ENCODE measurements around the gene SLC30A5. TPM values are rescaled to one million over a fixed set of nuclear protein-coding genes. Genes with fewer than 3 reads are reported as not detected.

SLC30A5 gene
- total and polyA plus RNA-seq, 10 of the 15 experiments (the other 5 are each of a cell fraction or from before 2014, with no cell fraction given), result 14.7 to 67.9 (median 38.4) TPM

- H3K27ac ChIP-seq (ENCODE audit: control insufficient read depth, insufficient read depth), result no peak overlapping the region
- peak overlapping the region; percentile 35; the same call in 1 of the 2 replicates for H3K4me2 ChIP-seq (ENCODE audit: control insufficient read depth, insufficient read depth)
- ChIA-PET CTCF (no interaction called here), SMC1A (ENCODE audit: uncharacterized antibody, unreplicated experiment) (interaction anchor here (1.0 kb wide), 1 partner anchor 64 kb away, joined by 3 read pairs; no protein-coding TSS in a partner anchor), RAD21 (ENCODE audit: unreplicated experiment) (no interaction called here), POLR2A (interaction anchor here (0.7 to 1.0 kb wide), 2 partner anchors 18 to 82 kb away, joined by 3 to 4 read pairs; no protein-coding TSS in a partner anchor)
- no TSS peak for BruUV-seq (replicated peaks)
- no peak for DNase-seq (ENCODE audit: low read depth, low spot score)
- intact Hi-C loops (cut with micrococcal nuclease; ENCODE audit: unreplicated experiment), result no loop called here
- no peak overlapping the region for H3K9ac ChIP-seq (ENCODE audit: control insufficient read depth, insufficient read depth, low read length)
- H3K9me3 ChIP-seq (replicated peaks; ENCODE audit: control insufficient read depth, insufficient read depth, low read length), result no peaks in the 10 kb centered on the region
- no peaks in the 10 kb centered on the region for H3K27me3 ChIP-seq (replicated peaks in 1 of 2; ENCODE audit: control insufficient read depth in 2 of 2, insufficient read depth in 2 of 2, low read length in 1 of 2)
- no peak overlapping the region for H2AFZ ChIP-seq (ENCODE audit: control insufficient read depth, low read depth, low read length)
- peaks cover 4 to 21% of the 10 kb centered on the region in 2 experiments; a peak in 3 of 4 replicates for H3K36me3 ChIP-seq (ENCODE audit: control insufficient read depth in 2 of 2, insufficient read depth in 2 of 2, low read length in 1 of 2)
- TF ChIP-seq ZBTB4 (CRISPR knock-in tag; IDR thresholded peaks at IDR 0.05) (no peak), KDM1A (IDR thresholded peaks at IDR 0.05; ENCODE audit: borderline replicate concordance) (no peak), FOXK2 (IDR thresholded peaks at IDR 0.05) (no peak), CREM (IDR thresholded peaks at IDR 0.05; ENCODE audit: low read depth) (no peak), EED (IDR thresholded peaks at IDR 0.05; ENCODE audit: low read depth) (no peak), NFYB (IDR thresholded peaks at IDR 0.05; ENCODE audit: insufficient read depth, low read depth, low read length) (no peak), USF2 (IDR thresholded peaks at IDR 0.05; ENCODE audit: borderline replicate concordance, low read depth, low read length) (no peak), TCF12 (IDR thresholded peaks at IDR 0.05; ENCODE audit: low read depth, low read length) (no peak), ASH2L (IDR thresholded peaks at IDR 0.05; ENCODE audit: borderline replicate concordance, low read depth) (no peak)
- H3K79me2 ChIP-seq (ENCODE audit: control insufficient read depth, insufficient read depth, low read length), result peaks cover 28% of the 10 kb centered on the region
- no peak for ATAC-seq
- no peak for FAIRE-seq
- WGBS (ENCODE audit: insufficient coverage, insufficient replicate concordance, low lambda C conversion rate, missing lambda C conversion rate), result 91% methylated on average over 3 of the region's 3 CpGs
- no peak overlapping the region for H3K4me3 ChIP-seq
- H4K20me1 ChIP-seq (ENCODE audit: control insufficient read depth, insufficient read depth), result no peaks in the 10 kb centered on the region
- H3K4me1 ChIP-seq (ENCODE audit: control insufficient read depth, insufficient read depth, low read length), result no peaks in the 10 kb centered on the region
- in situ Hi-C loops (cut with MboI), result no loop called here
Measured at GRCh38 chr5:69170969-69171368, 77.2 kb downstream of the SLC30A5 start.

Small RNA genes within 50 kb of the gene (small RNA-seq; reads per million reads assigned to genes)
- gene SNORA50D, result not detected
- not detected for gene SUMO2P4

Other genes with a start within 250 kb of the SLC30A5 start
- 159 and 169 TPM in 2 replicates for gene CCNB1, start 73.1 kb downstream of the SLC30A5 start, total RNA-seq (2014; rRNA removed)
- 162 and 169 TPM in 2 replicates for gene CCNB1, start 73.1 kb downstream of the SLC30A5 start, total RNA-seq (2014; rRNA removed; fragmentation: Illumina TruSeq; extraction: Trizol)
- gene CCNB1, start 73.1 kb downstream of the SLC30A5 start, total RNA-seq (2021), result 148 and 160 TPM in 2 replicates
- 227 and 259 TPM in 2 replicates for gene CCNB1, start 73.1 kb downstream of the SLC30A5 start, polyA plus RNA-seq (2011; rRNA removed)
- 174 and 193 TPM in 2 replicates for gene CCNB1, start 73.1 kb downstream of the SLC30A5 start, polyA plus RNA-seq (2014; fragmentation: Illumina TruSeq; extraction: Trizol)
- 100 to 1,000 TPM; 312 to 375 TPM for gene CCNB1, start 73.1 kb downstream of the SLC30A5 start, polyA plus RNA-seq (2014; fragmentation: Nextera tagmentation; extraction: Ambion mirVana)
- 141 and 148 TPM in 2 replicates for gene CCNB1, start 73.1 kb downstream of the SLC30A5 start, polyA plus RNA-seq (2014; rRNA removed)
- 100 to 1,000 TPM; 400 to 403 TPM for gene CCNB1, start 73.1 kb downstream of the SLC30A5 start, polyA plus RNA-seq (2016; fragmentation: Nextera tagmentation; extraction: Ambion mirVana)
- 46.4 and 59.8 TPM in 2 replicates for gene CENPH, start 95.6 kb downstream of the SLC30A5 start, total RNA-seq (2014; rRNA removed)
- 45.4 and 48.8 TPM in 2 replicates for gene CENPH, start 95.6 kb downstream of the SLC30A5 start, total RNA-seq (2014; rRNA removed; fragmentation: Illumina TruSeq; extraction: Trizol)
- gene CENPH, start 95.6 kb downstream of the SLC30A5 start, total RNA-seq (2021), result 38.1 and 41.5 TPM in 2 replicates
- 51.0 and 93.5 TPM in 2 replicates for gene CENPH, start 95.6 kb downstream of the SLC30A5 start, polyA plus RNA-seq (2011; rRNA removed)
- 43.2 and 56.0 TPM in 2 replicates for gene CENPH, start 95.6 kb downstream of the SLC30A5 start, polyA plus RNA-seq (2014; fragmentation: Illumina TruSeq; extraction: Trizol)
- gene CENPH, start 95.6 kb downstream of the SLC30A5 start, polyA plus RNA-seq (2014; fragmentation: Nextera tagmentation; extraction: Ambion mirVana), result 10 to 100 TPM in 1 of 2 experiments, 1 to 10 TPM in 1; 7.3 to 18.0 TPM
- gene CENPH, start 95.6 kb downstream of the SLC30A5 start, polyA plus RNA-seq (2014; rRNA removed), result 44.2 and 57.6 TPM in 2 replicates
- gene CENPH, start 95.6 kb downstream of the SLC30A5 start, polyA plus RNA-seq (2016; fragmentation: Nextera tagmentation; extraction: Ambion mirVana), result 10 to 100 TPM; 64.6 to 65.6 TPM
- gene CDK7, start 140.9 kb downstream of the SLC30A5 start, total RNA-seq (2014; rRNA removed), result 39.6 and 51.0 TPM in 2 replicates
- gene CDK7, start 140.9 kb downstream of the SLC30A5 start, total RNA-seq (2014; rRNA removed; fragmentation: Illumina TruSeq; extraction: Trizol), result 44.5 and 46.8 TPM in 2 replicates
- gene CDK7, start 140.9 kb downstream of the SLC30A5 start, total RNA-seq (2021), result 26.0 and 27.0 TPM in 2 replicates
- 59.6 and 76.7 TPM in 2 replicates for gene CDK7, start 140.9 kb downstream of the SLC30A5 start, polyA plus RNA-seq (2011; rRNA removed)
- gene CDK7, start 140.9 kb downstream of the SLC30A5 start, polyA plus RNA-seq (2014; fragmentation: Illumina TruSeq; extraction: Trizol), result 40.8 and 46.7 TPM in 2 replicates
- 10 to 100 TPM; 80.3 to 93.9 TPM for gene CDK7, start 140.9 kb downstream of the SLC30A5 start, polyA plus RNA-seq (2014; fragmentation: Nextera tagmentation; extraction: Ambion mirVana)
- gene CDK7, start 140.9 kb downstream of the SLC30A5 start, polyA plus RNA-seq (2014; rRNA removed), result 41.4 and 44.8 TPM in 2 replicates
- gene CDK7, start 140.9 kb downstream of the SLC30A5 start, polyA plus RNA-seq (2016; fragmentation: Nextera tagmentation; extraction: Ambion mirVana), result 10 to 100 TPM; 41.5 to 44.5 TPM
- 3.6 and 5.1 TPM in 2 replicates for gene CCDC125, start 238.8 kb downstream of the SLC30A5 start, total RNA-seq (2014; rRNA removed)
- gene CCDC125, start 238.8 kb downstream of the SLC30A5 start, total RNA-seq (2014; rRNA removed; fragmentation: Illumina TruSeq; extraction: Trizol), result 11.0 and 12.3 TPM in 2 replicates
- gene CCDC125, start 238.8 kb downstream of the SLC30A5 start, total RNA-seq (2021), result 9.8 and 10.1 TPM in 2 replicates
- gene CCDC125, start 238.8 kb downstream of the SLC30A5 start, polyA plus RNA-seq (2011; rRNA removed), result 6.6 and 9.9 TPM in 2 replicates
- gene CCDC125, start 238.8 kb downstream of the SLC30A5 start, polyA plus RNA-seq (2014; fragmentation: Illumina TruSeq; extraction: Trizol), result 11.6 and 15.4 TPM in 2 replicates
- gene CCDC125, start 238.8 kb downstream of the SLC30A5 start, polyA plus RNA-seq (2014; fragmentation: Nextera tagmentation; extraction: Ambion mirVana), result 1 to 10 TPM; 6.4 to 6.5 TPM
- 7.3 and 8.2 TPM in 2 replicates for gene CCDC125, start 238.8 kb downstream of the SLC30A5 start, polyA plus RNA-seq (2014; rRNA removed)
- gene CCDC125, start 238.8 kb downstream of the SLC30A5 start, polyA plus RNA-seq (2016; fragmentation: Nextera tagmentation; extraction: Ambion mirVana), result 1 to 10 TPM; 7.7 to 8.7 TPM

Measured in GM12878 (cell line).